HL-60/S4 (cell line): ENCODE measurements around the gene PDRG1.

Source experiments
- in situ Hi-C: fragments of 300-500 bp; cut with MboI; formaldehyde crosslinking; loops from 2 replicates; pipeline ENCODE4 v1.14.3; 2022; ENCODE audit warnings: low sequenced_read_pairs

Gene PDRG1

GRCh38 chr20:31909253-31910070 is 42.4 kb downstream of the PDRG1 start:
- in situ Hi-C loops, result no loop called here

GRCh38 chr20:31908424-31908823 is 43.4 kb downstream of the PDRG1 start:
- in situ Hi-C loops, result no loop called here

GRCh38 chr20:31908016-31908415 is 43.8 kb downstream of the PDRG1 start:
- in situ Hi-C loops, result no loop called here

GRCh38 chr20:31907046-31907445 is 44.8 kb downstream of the PDRG1 start:
- in situ Hi-C loops, result no loop called here

- in situ Hi-C loops, result no loop called here
These were observed 45.8 kb downstream of the PDRG1 start for GRCh38 chr20:31906001-31906400.

- in situ Hi-C loops, result no loop called here
These were observed 48.0 kb downstream of the PDRG1 start for GRCh38 chr20:31903627-31904386.

GRCh38 chr20:31901615-31902014 is 50.2 kb downstream of the PDRG1 start:
- in situ Hi-C loops, result no loop called here

GRCh38 chr20:31897541-31897940 is 54.3 kb downstream of the PDRG1 start:
- in situ Hi-C loops, result no loop called here

GRCh38 chr20:31896049-31896448 is 55.8 kb downstream of the PDRG1 start:
- in situ Hi-C loops, result no loop called here

GRCh38 chr20:31894980-31895675 is 56.7 kb downstream of the PDRG1 start:
- in situ Hi-C loops, result no loop called here
